GM12864 (cell line): Measurements from ENCODE around the gene KL.

Experiments
- DNase-seq: peaks from one replicate; pipeline ENCODE4 v3.0.0-alpha.2; 2011; ENCODE audit warnings: low read depth
- H3K4me3 ChIP-seq: 2 replicates; pipeline ENCODE4 v1.5.1; 2011; ENCODE audit warnings: mild to moderate bottlenecking, low read depth, low read length, control low read depth
- TF ChIP-seq, protein P1 (sequence below): IDR thresholded peaks from 2 replicates; pipeline ENCODE4 v1.5.1; 2011; ENCODE audit warnings: low read depth, mild to moderate bottlenecking, moderate library complexity, low read length, control low read depth, inconsistent platforms; ENCODE audit errors: missing control alignments

Gene KL

DNA sequence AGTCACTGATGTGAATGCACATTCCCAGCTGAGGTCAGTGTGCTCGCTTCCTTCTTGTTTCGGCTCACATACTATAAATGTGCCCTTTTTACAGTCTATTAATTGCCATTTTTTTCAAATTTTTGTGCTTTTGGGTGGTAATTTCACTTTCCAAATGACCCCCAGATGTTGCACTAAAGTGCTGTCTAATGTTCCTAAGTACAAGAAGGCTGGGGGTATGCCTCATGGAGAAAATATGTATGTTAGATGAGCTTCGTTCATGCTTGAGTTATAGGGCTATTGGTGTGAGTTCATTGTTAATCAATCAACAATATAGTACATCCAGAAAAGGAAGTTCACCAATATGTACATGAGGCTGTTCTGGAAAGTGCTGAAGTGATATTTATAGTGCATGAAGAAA, 84.7 kb downstream of the KL start:
- no peak overlapping the region for H3K4me3 ChIP-seq
- TF ChIP-seq, protein P1, sequence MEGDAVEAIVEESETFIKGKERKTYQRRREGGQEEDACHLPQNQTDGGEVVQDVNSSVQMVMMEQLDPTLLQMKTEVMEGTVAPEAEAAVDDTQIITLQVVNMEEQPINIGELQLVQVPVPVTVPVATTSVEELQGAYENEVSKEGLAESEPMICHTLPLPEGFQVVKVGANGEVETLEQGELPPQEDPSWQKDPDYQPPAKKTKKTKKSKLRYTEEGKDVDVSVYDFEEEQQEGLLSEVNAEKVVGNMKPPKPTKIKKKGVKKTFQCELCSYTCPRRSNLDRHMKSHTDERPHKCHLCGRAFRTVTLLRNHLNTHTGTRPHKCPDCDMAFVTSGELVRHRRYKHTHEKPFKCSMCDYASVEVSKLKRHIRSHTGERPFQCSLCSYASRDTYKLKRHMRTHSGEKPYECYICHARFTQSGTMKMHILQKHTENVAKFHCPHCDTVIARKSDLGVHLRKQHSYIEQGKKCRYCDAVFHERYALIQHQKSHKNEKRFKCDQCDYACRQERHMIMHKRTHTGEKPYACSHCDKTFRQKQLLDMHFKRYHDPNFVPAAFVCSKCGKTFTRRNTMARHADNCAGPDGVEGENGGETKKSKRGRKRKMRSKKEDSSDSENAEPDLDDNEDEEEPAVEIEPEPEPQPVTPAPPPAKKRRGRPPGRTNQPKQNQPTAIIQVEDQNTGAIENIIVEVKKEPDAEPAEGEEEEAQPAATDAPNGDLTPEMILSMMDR = no peak
- no peak for DNase-seq

DNA sequence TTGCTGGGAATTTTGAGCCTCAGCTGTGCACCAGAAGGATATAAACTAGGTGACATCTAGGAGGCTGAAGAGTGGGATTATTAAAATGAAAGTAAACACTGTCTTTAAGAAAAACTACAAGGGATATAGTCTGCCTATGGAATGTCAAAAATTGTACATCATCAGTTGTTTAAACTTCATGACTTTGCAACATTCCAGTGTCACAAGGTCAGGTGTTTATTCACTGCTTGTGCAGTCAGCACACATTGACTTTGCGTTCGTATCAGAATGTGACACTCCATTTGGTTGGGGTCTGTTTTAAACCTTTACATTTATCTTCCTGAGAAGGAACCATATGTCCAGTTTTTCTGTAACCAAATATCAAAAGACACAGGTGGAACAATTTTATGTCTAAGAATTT, 85.6 kb downstream of the KL start:
- DNase-seq = no peak
- H3K4me3 ChIP-seq = no peak overlapping the region
- TF ChIP-seq, protein P1 = no peak

DNA sequence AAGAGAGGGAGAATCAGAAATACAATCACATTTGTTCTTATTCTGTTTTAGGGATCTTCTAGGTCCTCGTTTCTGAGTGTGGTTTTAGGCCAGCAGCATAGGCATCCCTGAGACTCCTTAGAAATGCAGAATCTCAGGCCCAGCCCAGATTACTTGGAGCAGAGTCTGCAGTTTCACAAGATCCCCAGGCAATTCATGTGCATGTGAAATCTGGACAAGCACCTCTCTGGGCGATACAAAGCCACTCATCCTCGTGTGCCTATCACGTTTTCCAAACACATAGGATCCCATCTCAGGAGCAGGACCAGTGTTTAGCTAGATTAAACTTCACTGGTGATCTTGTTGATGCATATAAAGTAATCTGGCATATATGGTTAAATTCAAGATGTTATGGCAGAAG, 87.2 kb downstream of the KL start:
- DNase-seq = no peak
- TF ChIP-seq, protein P1 = no peak
- H3K4me3 ChIP-seq = no peak overlapping the region

DNA sequence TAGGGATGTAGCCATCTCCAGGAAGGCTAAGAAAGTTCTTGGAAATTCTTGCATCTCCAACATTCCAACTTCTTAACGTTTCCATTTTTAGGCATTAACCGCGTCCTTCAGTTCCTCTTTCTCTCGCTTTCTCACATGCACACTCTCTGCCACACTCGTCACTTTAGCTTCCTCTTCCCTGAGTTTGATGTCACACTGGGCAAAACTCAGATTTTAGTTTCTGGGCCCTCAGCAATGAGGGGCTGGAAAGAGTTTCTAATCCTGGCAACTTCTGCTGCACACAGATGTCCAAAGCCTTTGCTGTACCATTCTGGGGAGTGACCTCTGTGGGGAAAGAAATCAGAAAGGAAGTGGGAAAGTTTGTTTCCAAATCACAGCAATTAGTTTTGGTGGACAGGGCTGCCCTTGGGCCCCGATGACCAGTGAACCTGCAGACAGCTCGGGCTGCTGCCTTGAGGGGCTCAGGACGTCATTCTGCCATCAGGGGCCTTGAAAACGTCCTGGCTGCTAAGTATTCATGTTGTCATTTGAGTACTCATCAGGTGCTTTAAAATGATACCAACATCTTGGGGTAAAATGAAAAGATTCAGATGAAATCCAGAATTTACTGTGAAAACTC, 89.3 kb downstream of the KL start:
- no peak for DNase-seq
- TF ChIP-seq, protein P1 = no peak
- no peak overlapping the region for H3K4me3 ChIP-seq

DNA sequence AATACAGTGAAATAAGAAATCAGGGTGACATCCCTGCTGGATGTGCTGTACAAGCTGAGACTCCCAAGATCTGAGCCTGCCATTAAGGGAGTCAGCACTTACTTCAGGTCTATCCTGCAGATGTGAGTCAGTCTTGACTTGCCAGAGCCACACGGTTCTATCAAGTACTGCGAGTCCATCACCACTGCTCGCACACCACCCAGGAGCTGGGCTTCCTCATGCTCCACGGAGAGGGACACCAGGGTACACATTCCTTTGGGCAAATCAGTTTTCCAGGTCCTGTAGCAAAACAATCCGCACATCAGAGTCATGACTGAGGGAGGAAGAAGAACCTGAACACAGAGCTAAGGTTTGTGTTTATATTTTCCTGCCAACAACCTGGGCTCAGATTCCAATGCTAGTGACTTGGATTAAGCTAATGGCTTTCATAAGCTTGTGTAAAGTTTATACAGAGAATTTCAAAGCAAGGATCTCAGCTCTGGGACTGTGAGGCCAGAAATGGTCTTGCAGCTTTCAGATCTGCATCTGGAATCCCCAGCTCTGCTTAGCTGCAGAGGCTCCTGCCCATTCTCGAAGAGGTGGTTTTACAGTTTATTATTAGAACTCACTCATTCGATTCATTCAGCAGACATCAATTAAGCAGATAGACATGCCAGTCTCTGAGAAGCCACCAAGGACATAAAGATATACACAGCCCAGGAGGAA, 90.6 kb downstream of the KL start:
- TF ChIP-seq, protein P1 = no peak
- DNase-seq = no peak
- H3K4me3 ChIP-seq = no peak overlapping the region; the same call in 1 of the 2 replicates

DNA sequence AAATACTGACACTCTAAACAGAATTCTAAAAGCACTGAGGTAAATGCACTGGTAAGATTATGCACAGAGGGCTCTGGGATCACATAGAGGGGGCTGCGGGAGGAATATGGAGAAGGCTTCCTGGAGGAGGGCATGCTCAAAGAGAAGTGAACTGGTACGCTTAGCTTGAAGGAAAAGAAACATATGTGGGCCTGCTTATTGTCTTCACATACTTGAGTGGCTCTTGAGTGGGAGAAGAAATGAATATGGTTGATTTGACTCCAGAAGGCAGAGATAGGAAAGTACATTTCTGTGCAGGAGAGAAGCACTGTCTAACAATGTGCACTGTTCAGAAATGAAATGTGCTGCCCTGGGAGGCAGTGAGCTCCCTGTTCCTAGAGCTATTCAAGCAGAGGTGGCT, 91.1 kb downstream of the KL start:
- H3K4me3 ChIP-seq = no peak overlapping the region; the same call in 1 of the 2 replicates
- DNase-seq = no peak

More for the DNA sequence above, 91.1 kb downstream of the KL start:
- TF ChIP-seq, protein P1 = no peak
